GM12864 (cell line): ENCODE data around the gene COBL.

ENCODE experiments used
- DNase-seq: peaks from one replicate; pipeline ENCODE4 v3.0.0-alpha.2; 2011; ENCODE audit warnings: low read depth
- H3K4me3 ChIP-seq: 2 replicates; pipeline ENCODE4 v1.5.1; 2011; ENCODE audit warnings: mild to moderate bottlenecking, low read depth, low read length, control low read depth
- TF ChIP-seq, protein P1 (sequence below): IDR thresholded peaks from 2 replicates; pipeline ENCODE4 v1.5.1; 2011; ENCODE audit warnings: low read depth, mild to moderate bottlenecking, moderate library complexity, low read length, control low read depth, inconsistent platforms; ENCODE audit errors: missing control alignments

COBL gene

DNA sequence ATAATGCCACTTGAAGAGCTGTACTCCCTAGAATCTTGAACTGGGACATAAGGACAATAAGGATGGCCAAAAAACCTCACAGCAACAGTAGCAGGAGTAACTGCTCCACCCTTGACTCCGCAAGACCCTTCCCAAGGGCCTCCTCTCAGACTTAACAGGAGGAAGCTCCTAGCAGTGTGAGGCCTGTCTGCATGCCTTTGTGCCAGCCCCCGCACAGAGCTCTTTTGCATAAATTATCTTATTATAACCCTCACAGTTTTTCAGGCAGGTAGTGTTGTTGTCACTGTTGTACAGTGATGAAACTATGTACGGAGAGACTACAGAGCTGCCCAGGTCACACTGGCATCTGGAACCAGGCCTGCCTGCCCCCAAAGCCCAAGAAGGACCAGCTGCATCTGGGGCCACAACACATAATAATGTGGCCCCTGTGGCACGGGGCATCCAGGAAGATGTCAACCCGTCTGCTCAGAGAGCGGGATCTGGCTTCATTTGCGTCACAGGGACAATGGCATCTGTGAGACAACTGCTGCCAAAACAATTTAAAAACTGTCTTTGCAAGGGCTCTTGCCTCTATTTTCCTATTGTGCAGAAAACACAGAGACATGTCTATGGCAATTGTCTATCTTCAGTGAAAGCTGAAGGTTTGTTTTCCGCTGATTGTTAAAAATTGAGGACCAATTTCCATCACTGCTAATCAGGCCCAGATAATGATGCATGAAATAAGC is 284.7 kb downstream of the COBL start:
- no peak for DNase-seq
- TF ChIP-seq, protein P1, sequence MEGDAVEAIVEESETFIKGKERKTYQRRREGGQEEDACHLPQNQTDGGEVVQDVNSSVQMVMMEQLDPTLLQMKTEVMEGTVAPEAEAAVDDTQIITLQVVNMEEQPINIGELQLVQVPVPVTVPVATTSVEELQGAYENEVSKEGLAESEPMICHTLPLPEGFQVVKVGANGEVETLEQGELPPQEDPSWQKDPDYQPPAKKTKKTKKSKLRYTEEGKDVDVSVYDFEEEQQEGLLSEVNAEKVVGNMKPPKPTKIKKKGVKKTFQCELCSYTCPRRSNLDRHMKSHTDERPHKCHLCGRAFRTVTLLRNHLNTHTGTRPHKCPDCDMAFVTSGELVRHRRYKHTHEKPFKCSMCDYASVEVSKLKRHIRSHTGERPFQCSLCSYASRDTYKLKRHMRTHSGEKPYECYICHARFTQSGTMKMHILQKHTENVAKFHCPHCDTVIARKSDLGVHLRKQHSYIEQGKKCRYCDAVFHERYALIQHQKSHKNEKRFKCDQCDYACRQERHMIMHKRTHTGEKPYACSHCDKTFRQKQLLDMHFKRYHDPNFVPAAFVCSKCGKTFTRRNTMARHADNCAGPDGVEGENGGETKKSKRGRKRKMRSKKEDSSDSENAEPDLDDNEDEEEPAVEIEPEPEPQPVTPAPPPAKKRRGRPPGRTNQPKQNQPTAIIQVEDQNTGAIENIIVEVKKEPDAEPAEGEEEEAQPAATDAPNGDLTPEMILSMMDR = no peak

DNA sequence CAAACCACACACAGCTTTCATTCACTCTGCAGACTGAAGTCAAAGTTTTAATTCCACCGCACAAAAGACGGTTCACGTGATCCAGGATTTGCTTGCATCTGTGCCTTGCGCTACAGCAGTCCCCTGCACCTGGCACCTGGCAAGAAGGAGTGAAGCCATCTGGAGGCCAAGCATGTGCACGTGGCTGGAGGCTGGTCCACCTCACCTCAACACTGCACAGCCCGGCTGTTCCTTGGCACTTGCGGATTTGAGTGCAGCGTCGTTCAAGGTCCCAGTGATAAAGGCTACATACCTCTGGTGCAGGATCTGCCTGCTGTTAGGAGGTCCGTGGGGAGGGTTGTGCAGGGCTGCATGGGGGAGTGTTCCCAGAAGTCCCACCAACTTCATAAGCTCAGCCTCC is 285.4 kb downstream of the COBL start:
- TF ChIP-seq, protein P1 = no peak
- no peak for DNase-seq
- H3K4me3 ChIP-seq = no peak overlapping the region

More for the DNA sequence above, 284.7 kb downstream of the COBL start:
- no peak overlapping the region for H3K4me3 ChIP-seq

DNA sequence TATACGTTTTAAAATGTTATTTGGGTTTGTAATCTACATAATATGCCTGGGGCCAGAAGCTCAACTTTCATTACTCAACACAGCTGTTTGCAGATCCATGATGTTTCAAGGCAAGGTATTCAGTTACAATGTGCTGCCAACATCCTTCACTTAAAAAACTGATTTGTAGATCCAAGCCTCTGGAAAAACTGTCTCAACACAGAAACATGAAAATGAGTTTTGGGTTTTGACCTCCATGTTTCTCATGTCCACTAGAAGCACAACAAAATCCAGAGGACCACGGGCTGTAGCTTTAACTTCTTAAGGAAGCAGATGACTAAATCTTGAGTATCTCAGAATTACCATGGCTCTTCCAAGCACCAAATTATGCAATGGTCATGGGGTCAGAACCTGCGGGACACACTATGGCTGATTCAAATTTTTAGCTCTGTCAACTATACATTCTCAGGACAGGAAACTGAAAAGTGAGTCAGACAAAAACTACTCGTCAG is 286.9 kb downstream of the COBL start:
- H3K4me3 ChIP-seq = no peak overlapping the region
- DNase-seq = no peak
- TF ChIP-seq, protein P1 = no peak

DNA sequence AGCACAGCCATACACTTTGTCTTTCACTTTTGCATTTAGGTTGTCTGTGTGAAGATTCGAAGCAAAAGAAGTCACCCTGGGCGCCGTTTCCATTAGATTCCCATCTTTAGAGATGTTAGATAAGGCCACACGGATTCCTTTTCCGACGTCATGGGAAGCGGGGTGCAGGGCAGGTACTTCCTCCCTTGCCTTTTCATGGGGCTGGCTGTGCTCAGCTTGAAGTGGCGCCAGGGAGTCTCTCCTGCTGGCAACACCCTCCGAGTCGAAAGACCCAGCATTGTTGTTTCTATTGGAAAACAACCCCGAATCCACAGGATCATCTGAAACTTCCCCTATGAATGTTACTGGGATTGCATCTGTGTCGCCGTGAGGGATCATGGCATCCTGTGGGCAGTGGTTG is 287.5 kb downstream of the COBL start:
- H3K4me3 ChIP-seq = no peak overlapping the region
- TF ChIP-seq, protein P1 = no peak
- DNase-seq = no peak

DNA sequence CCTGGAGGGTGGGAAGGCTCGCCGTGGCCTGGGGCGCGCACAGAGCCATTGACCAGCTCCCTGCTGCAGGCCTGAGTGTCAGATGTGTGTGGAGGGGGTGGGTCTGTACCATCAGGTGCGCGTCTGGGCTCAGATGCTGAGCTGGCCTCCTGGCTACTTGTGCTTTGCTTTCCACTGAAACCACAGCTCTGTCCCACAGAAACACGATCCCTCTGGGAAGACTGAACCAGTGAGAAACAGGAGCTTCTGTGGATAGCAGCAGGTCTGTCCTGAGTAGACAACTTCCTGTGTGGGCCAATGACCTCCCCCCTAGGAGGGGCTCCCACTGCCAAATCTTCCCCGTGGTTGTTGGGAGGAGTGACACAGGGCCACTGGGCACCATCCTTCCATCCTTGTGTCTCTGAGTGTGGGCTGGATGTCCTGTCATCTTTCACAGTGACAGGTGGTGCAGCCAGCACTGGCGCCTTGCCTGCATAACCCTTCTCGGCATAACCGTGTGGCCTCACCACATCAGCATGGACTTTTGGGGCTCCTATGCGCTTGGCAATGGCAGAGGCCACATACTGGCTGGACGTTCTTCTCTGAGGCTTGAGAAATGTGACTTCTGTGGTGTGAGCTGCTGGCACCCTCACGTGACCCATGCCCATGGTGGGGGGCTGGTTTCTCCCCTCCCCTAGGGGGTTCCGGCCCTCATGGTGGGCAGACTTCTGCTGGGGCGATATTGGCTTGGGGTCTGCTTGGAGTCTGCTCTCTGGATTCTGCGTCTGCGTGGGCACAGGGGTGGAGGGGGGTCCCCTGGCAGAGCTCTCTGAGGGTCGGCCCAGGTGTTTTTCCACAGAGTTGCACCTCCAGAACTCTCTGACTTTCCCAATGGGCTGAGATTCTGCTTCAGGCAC is 288.4 kb downstream of the COBL start:
- no peak overlapping the region for H3K4me3 ChIP-seq
- no peak for DNase-seq
- TF ChIP-seq, protein P1 = no peak

DNA sequence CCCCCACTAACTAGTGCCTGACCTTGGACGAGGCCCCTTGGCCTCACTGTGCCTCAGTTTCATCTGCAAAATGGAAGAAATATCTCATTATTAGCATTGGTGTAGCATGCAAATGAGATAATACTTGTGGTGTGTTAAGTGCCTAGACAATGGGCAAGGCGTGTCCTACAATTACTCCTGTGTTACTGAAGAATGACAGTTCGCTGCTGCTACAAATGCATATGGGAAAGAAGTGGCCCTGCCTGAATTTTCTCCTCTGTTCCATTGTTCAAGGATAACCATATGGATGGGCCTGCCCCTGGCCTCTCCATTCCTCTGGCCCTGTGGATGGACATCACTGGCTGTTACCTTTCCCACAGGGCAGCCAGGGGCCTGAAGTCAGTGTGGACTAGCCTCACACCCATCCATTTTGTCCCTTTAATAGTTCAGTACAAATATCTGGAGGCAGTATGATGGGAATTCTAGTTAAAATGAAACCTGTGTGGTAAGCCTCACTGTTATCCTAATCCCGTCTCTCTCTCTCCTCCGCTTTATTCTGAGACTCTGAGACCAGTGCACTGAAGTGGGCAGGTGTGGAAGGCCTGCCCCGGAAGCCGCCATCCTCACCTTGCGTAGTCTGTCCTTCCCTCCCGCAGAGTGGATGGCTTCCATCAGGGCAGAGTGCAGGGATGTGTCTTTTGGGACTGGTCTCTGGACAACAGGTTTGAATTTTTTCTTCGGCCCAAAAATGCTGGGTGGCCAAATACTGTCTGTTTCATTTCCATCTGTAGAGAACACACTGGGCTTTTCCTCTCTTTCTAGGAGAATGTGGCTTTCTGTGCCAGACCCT is 289.3 kb downstream of the COBL start:
- H3K4me3 ChIP-seq = no peak overlapping the region
- no peak for DNase-seq
- TF ChIP-seq, protein P1 = no peak
